Mesothelial cell of epicardium (in vitro differentiated cells): Measurements from ENCODE around the gene PC. TPM values are rescaled to one million over a fixed set of nuclear protein-coding genes. Genes with fewer than 3 reads are reported as not detected.

ENCODE experiments used
- DNase-seq, 2 experiments: peaks; one replicate each; pipeline ENCODE4 v3.0.0; 2021; ENCODE audit warnings: low spot score in 2 of 2; ENCODE audit not compliant: unreplicated experiment in 2 of 2
- H3K27ac Mint-ChIP-seq: 2 replicates; pipeline ENCODE4 v1.8.0; 2021; ENCODE audit warnings: mixed read lengths
- H3K27me3 Mint-ChIP-seq: 2 replicates; pipeline ENCODE4 v1.8.0; 2021; ENCODE audit warnings: low read depth, mixed read lengths
- H3K36me3 Mint-ChIP-seq: 2 replicates; pipeline ENCODE4 v1.8.0; 2021; ENCODE audit warnings: mixed read lengths
- H3K4me1 Mint-ChIP-seq: 2 replicates; pipeline ENCODE4 v1.8.0; 2021; ENCODE audit warnings: mixed read lengths
- H3K4me3 Mint-ChIP-seq: 2 replicates; pipeline ENCODE4 v1.8.0; 2021; ENCODE audit warnings: mild to moderate bottlenecking, moderate library complexity, mixed read lengths
- H3K9me3 Mint-ChIP-seq: 2 replicates; pipeline ENCODE4 v1.8.0; 2021; ENCODE audit warnings: mixed read lengths
- CTCF ChIP-seq: fragments of 200-600 bp; sonication (generic); IDR thresholded peaks from one replicate; pipeline ENCODE4 v1.5.0; 2021; ENCODE audit warnings: antibody characterized with exemption; ENCODE audit not compliant: unreplicated experiment
- total RNA-seq: library from RNA; stranded (reverse); gene quantifications from 3 replicates; pipeline ENCODE4 v1.2.1, GENCODE V29; 2021

Gene PC
- total RNA-seq, 1 donor from 2014 or later: 9.5 TPM

DNA sequence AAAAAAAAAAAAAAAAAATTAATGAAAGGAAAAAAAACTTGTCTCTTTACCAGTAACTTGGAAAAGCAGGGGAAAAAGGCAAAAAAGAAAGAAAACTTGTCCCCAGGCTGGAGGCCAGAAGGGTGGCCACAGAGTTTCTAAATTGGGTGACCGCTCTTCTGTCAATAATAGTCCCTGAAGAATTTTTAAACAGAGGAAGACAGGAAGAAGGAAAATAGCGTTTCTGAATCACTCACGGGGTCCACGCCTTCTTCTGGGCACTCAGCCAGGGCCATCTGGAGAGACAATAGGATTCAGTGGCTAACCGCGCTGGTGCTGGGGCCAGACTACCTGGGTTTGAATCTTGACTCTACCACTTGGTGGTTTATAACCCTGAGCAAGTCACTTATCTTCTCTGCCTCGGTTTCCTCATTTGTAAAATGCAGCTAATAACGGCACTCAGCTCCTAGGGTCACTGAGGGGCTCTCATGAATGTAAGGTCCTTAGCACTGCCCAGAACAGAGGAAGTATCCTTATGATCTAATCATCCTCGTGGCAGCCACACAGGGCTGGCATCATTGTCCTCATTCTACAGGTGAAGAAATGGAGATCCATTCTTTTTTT, 23.9 kb upstream of the PC start:
- no peak for TF ChIP-seq CTCF
- Mint-ChIP-seq H3K36me3 (no peaks in the 10 kb centered on the region), H3K4me1 (peaks cover 5% of the 10 kb centered on the region), H3K27me3 (no peaks in the 10 kb centered on the region), H3K27ac (peak overlapping the region; percentile 64), H3K4me3 (no peak overlapping the region), H3K9me3 (no peaks in the 10 kb centered on the region)
- peak; percentile 37 to 69 for DNase-seq

GRCh38 chr11:66979336-66979980, 21.3 kb upstream of the PC start:
- Mint-ChIP-seq H3K9me3 (no peaks in the 10 kb centered on the region), H3K4me3 (no peak overlapping the region), H3K27me3 (no peaks in the 10 kb centered on the region), H3K27ac (no peak overlapping the region), H3K4me1 (peaks cover 5% of the 10 kb centered on the region), H3K36me3 (no peaks in the 10 kb centered on the region)
- no peak for TF ChIP-seq CTCF
- DNase-seq: no peak

GRCh38 chr11:66978717-66979116, 20.5 kb upstream of the PC start:
- no peak for TF ChIP-seq CTCF
- no peaks in the 10 kb centered on the region for H3K36me3 Mint-ChIP-seq
- no peaks in the 10 kb centered on the region for H3K9me3 Mint-ChIP-seq
- no peaks in the 10 kb centered on the region for H3K27me3 Mint-ChIP-seq
- H3K27ac Mint-ChIP-seq: no peak overlapping the region
- peaks cover 5% of the 10 kb centered on the region for H3K4me1 Mint-ChIP-seq
- H3K4me3 Mint-ChIP-seq: no peak overlapping the region
- DNase-seq: no peak

- TF ChIP-seq CTCF: no peak
- no peak overlapping the region for H3K4me3 Mint-ChIP-seq
- no peak overlapping the region for H3K27ac Mint-ChIP-seq
- H3K36me3 Mint-ChIP-seq: no peaks in the 10 kb centered on the region
- no peaks in the 10 kb centered on the region for H3K9me3 Mint-ChIP-seq
- H3K4me1 Mint-ChIP-seq: peaks cover 5% of the 10 kb centered on the region
- no peaks in the 10 kb centered on the region for H3K27me3 Mint-ChIP-seq
- DNase-seq: no peak
Measured at GRCh38 chr11:66978229-66978628, 20.0 kb upstream of the PC start.

- Mint-ChIP-seq H3K4me3 (no peak overlapping the region), H3K27ac (no peak overlapping the region), H3K4me1 (peaks cover 1% of the 10 kb centered on the region), H3K9me3 (no peaks in the 10 kb centered on the region), H3K36me3 (no peaks in the 10 kb centered on the region), H3K27me3 (no peaks in the 10 kb centered on the region)
- TF ChIP-seq CTCF: no peak
- no peak for DNase-seq
Measured at GRCh38 chr11:66976925-66977324, 18.7 kb upstream of the PC start.
